Effector memory CD4-positive, alpha-beta T cell (primary cell): ENCODE measurements around the gene C11orf91.

Source experiments
- DNase-seq, 3 donors: peaks; one replicate each; pipeline ENCODE4 v3.0.0-alpha.2; 2020
- H3K27ac ChIP-seq: 2 replicates; pipeline ENCODE4 v1.7.0; 2013; ENCODE audit warnings: mild to moderate bottlenecking, low read length, moderate library complexity; ENCODE audit not compliant: insufficient read depth, poor library complexity, severe bottlenecking
- H3K27me3 ChIP-seq: replicated peaks from 2 replicates; pipeline ENCODE4 v1.7.0; 2013; ENCODE audit warnings: mild to moderate bottlenecking, low read length; ENCODE audit not compliant: insufficient read depth, control insufficient read depth, poor library complexity, severe bottlenecking
- H3K36me3 ChIP-seq: 2 replicates; pipeline ENCODE4 v1.7.0; 2013; ENCODE audit warnings: mild to moderate bottlenecking, low read length, moderate library complexity; ENCODE audit not compliant: control insufficient read depth, insufficient read depth
- H3K4me1 ChIP-seq: 2 replicates; pipeline ENCODE4 v1.7.0; 2013; ENCODE audit warnings: low read length, mild to moderate bottlenecking; ENCODE audit not compliant: control insufficient read depth, insufficient read depth, poor library complexity, severe bottlenecking
- H3K4me3 ChIP-seq: 2 replicates; pipeline ENCODE4 v1.7.0; 2013; ENCODE audit warnings: low read length, low read depth, mild to moderate bottlenecking; ENCODE audit not compliant: insufficient read depth, poor library complexity, severe bottlenecking
- H3K9me3 ChIP-seq: 2 replicates; pipeline ENCODE4 v1.7.0; 2013; ENCODE audit warnings: mild to moderate bottlenecking, low read length, moderate library complexity; ENCODE audit not compliant: control insufficient read depth

Gene C11orf91

GRCh38 chr11:33722590-33723234 lies 22.1 kb upstream of the C11orf91 start:
- H3K27me3 ChIP-seq, result no peaks in the 10 kb centered on the region
- H3K27ac ChIP-seq, result no peak overlapping the region
- H3K4me1 ChIP-seq, result no peaks in the 10 kb centered on the region
- H3K4me3 ChIP-seq, result no peak overlapping the region
- DNase-seq, result no peak
- peaks cover 14% of the 10 kb centered on the region for H3K36me3 ChIP-seq
- no peaks in the 10 kb centered on the region for H3K9me3 ChIP-seq

- Histone ChIP-seq H3K4me1 (no peaks in the 10 kb centered on the region), H3K36me3 (peaks cover 18% of the 10 kb centered on the region), H3K9me3 (no peaks in the 10 kb centered on the region), H3K4me3 (no peak overlapping the region), H3K27me3 (no peaks in the 10 kb centered on the region), H3K27ac (no peak overlapping the region)
- DNase-seq, result no peak
These were observed 21.4 kb upstream of the C11orf91 start for GRCh38 chr11:33721984-33722383.

GRCh38 chr11:33721426-33721825 lies 20.8 kb upstream of the C11orf91 start:
- H3K4me1 ChIP-seq, result no peaks in the 10 kb centered on the region
- H3K27me3 ChIP-seq, result no peaks in the 10 kb centered on the region
- H3K4me3 ChIP-seq, result no peak overlapping the region
- no peaks in the 10 kb centered on the region for H3K9me3 ChIP-seq
- no peak overlapping the region for H3K27ac ChIP-seq
- no peak for DNase-seq
- H3K36me3 ChIP-seq, result peaks cover 24% of the 10 kb centered on the region

GRCh38 chr11:33719587-33719986 lies 19.0 kb upstream of the C11orf91 start:
- DNase-seq, result no peak
- H3K27me3 ChIP-seq, result no peaks in the 10 kb centered on the region
- no peaks in the 10 kb centered on the region for H3K9me3 ChIP-seq
- H3K27ac ChIP-seq, result no peak overlapping the region
- no peak overlapping the region for H3K4me3 ChIP-seq
- no peaks in the 10 kb centered on the region for H3K4me1 ChIP-seq
- H3K36me3 ChIP-seq, result peaks cover 24% of the 10 kb centered on the region

GRCh38 chr11:33718440-33718839 lies 17.8 kb upstream of the C11orf91 start:
- no peaks in the 10 kb centered on the region for H3K27me3 ChIP-seq
- no peak overlapping the region for H3K4me3 ChIP-seq
- no peaks in the 10 kb centered on the region for H3K4me1 ChIP-seq
- H3K27ac ChIP-seq, result no peak overlapping the region
- no peak for DNase-seq
- H3K9me3 ChIP-seq, result no peaks in the 10 kb centered on the region
- H3K36me3 ChIP-seq, result peaks cover 28% of the 10 kb centered on the region

- H3K4me1 ChIP-seq, result no peaks in the 10 kb centered on the region
- DNase-seq, result no peak
- H3K4me3 ChIP-seq, result no peak overlapping the region
- no peaks in the 10 kb centered on the region for H3K27me3 ChIP-seq
- no peak overlapping the region for H3K27ac ChIP-seq
- peaks cover 22% of the 10 kb centered on the region for H3K36me3 ChIP-seq
- no peaks in the 10 kb centered on the region for H3K9me3 ChIP-seq
These were observed 15.6 kb upstream of the C11orf91 start for GRCh38 chr11:33716243-33716642.

- Histone ChIP-seq H3K36me3 (peaks cover 32% of the 10 kb centered on the region), H3K9me3 (no peaks in the 10 kb centered on the region), H3K4me3 (no peak overlapping the region), H3K27ac (no peak overlapping the region), H3K4me1 (no peaks in the 10 kb centered on the region), H3K27me3 (no peaks in the 10 kb centered on the region)
- DNase-seq, result no peak
These were observed 13.3 kb upstream of the C11orf91 start for GRCh38 chr11:33713856-33714398.

- Histone ChIP-seq H3K36me3 (peaks cover 38% of the 10 kb centered on the region), H3K27ac (no peak overlapping the region), H3K9me3 (no peaks in the 10 kb centered on the region), H3K4me1 (no peaks in the 10 kb centered on the region), H3K27me3 (no peaks in the 10 kb centered on the region), H3K4me3 (no peak overlapping the region)
- DNase-seq, result no peak
These were observed 12.7 kb upstream of the C11orf91 start for GRCh38 chr11:33713151-33713855.

- Histone ChIP-seq H3K4me1 (no peaks in the 10 kb centered on the region), H3K27me3 (no peaks in the 10 kb centered on the region), H3K9me3 (no peaks in the 10 kb centered on the region), H3K4me3 (no peak overlapping the region), H3K27ac (no peak overlapping the region), H3K36me3 (peaks cover 37% of the 10 kb centered on the region)
- DNase-seq, result no peak
These were observed 11.8 kb upstream of the C11orf91 start for GRCh38 chr11:33712436-33712835.

GRCh38 chr11:33709466-33709865 lies 8.8 kb upstream of the C11orf91 start:
- Histone ChIP-seq H3K27ac (no peak overlapping the region), H3K9me3 (no peaks in the 10 kb centered on the region), H3K4me1 (no peaks in the 10 kb centered on the region), H3K27me3 (no peaks in the 10 kb centered on the region), H3K36me3 (peaks cover 28% of the 10 kb centered on the region), H3K4me3 (no peak overlapping the region)
- no peak for DNase-seq
